ELF-1 (cell line): ENCODE measurements around the gene IQCE.
"Not testable (repeated sequence)": the region's sequence is repeated elsewhere in the genome, so short reads cannot be mapped to it uniquely, and the experiment has no call there.

Experiments
- DNase-seq: peaks from one replicate; pipeline ENCODE4 v3.0.0-alpha.2; 2016; ENCODE audit warnings: low read depth, low spot score

IQCE gene

GRCh38 chr7:2553831-2554581 is 4.8 kb upstream of the IQCE start:
- no peak for DNase-seq

GRCh38 chr7:2554661-2555111 is 4.1 kb upstream of the IQCE start:
- peak; percentile 30 for DNase-seq

GRCh38 chr7:2555121-2556052 is 3.4 kb upstream of the IQCE start, which contains the start of gene BRAT1:
BRAT1 (minus strand) TSS chr7:2555524; CDS start chr7:2554431, 1,093 bp downstream.
- DNase-seq: peak; percentile 99

GRCh38 chr7:2559283-2559950 is 638 bp downstream of the IQCE start:
- peak; percentile 48 for DNase-seq

- DNase-seq: not testable (repeated sequence)
Measured at GRCh38 chr7:2563955-2564354, 5.2 kb downstream of the IQCE start.

- DNase-seq: no peak
Measured at GRCh38 chr7:2564970-2565540, 6.3 kb downstream of the IQCE start.

GRCh38 chr7:2566348-2566889 is 7.6 kb downstream of the IQCE start:
- DNase-seq: no peak

- peak; percentile 67 for DNase-seq
Measured at GRCh38 chr7:2566890-2567678, 8.3 kb downstream of the IQCE start.

GRCh38 chr7:2567679-2568278 is 9.0 kb downstream of the IQCE start:
- DNase-seq: peak; percentile 63

- no peak for DNase-seq
Measured at GRCh38 chr7:2568521-2569223, 9.9 kb downstream of the IQCE start.

GRCh38 chr7:2569421-2569820 is 10.6 kb downstream of the IQCE start:
- no peak for DNase-seq

GRCh38 chr7:2570021-2570420 is 11.2 kb downstream of the IQCE start:
- no peak for DNase-seq

GRCh38 chr7:2571409-2571808 is 12.6 kb downstream of the IQCE start:
- no peak for DNase-seq

GRCh38 chr7:2572101-2572842 is 13.5 kb downstream of the IQCE start:
- no peak for DNase-seq

GRCh38 chr7:2573761-2574160 is 15.0 kb downstream of the IQCE start:
- no peak for DNase-seq

- no peak for DNase-seq
Measured at GRCh38 chr7:2575046-2575732, 16.4 kb downstream of the IQCE start.

- no peak for DNase-seq
Measured at GRCh38 chr7:2575733-2576340, 17.1 kb downstream of the IQCE start.
